Omental fat pad (tissue), 4 donors: ENCODE measurements around the gene HIRIP3. TPM values are rescaled to one million over a fixed set of nuclear protein-coding genes. Genes with fewer than 3 reads are reported as not detected.

Experiments used
- ATAC-seq: fragments of 150-250 bp; one replicate; pipeline ENCODE4 v1.9.1; 2016; ENCODE audit warnings: mild to moderate bottlenecking, moderate library complexity; ENCODE audit not compliant: low FRiP score
- DNase-seq: peaks from one replicate; pipeline ENCODE4 v3.0.0-alpha.2; 2019; ENCODE audit warnings: low spot score
- total RNA-seq, 4 donors: library from RNA; depleted of rRNA; stranded (reverse); fragments of >200 nt; gene quantifications; one replicate each; pipeline ENCODE4 v1.1.0, GENCODE V29; 2016
- TF ChIP-seq, protein P1 (sequence below), 3 donors: fragments of 450-650 bp; IDR thresholded peaks; one replicate each; pipeline ENCODE4 v1.5.1; 2016 to 2017; ENCODE audit warnings: antibody characterized with exemption in 3 of 3, mild to moderate bottlenecking in 3 of 3, moderate library complexity in 2 of 3

The HIRIP3 gene
- total RNA-seq, 4 donors from 2014 or later, result 5.6 to 22.2 (median 9.8) TPM

DNA sequence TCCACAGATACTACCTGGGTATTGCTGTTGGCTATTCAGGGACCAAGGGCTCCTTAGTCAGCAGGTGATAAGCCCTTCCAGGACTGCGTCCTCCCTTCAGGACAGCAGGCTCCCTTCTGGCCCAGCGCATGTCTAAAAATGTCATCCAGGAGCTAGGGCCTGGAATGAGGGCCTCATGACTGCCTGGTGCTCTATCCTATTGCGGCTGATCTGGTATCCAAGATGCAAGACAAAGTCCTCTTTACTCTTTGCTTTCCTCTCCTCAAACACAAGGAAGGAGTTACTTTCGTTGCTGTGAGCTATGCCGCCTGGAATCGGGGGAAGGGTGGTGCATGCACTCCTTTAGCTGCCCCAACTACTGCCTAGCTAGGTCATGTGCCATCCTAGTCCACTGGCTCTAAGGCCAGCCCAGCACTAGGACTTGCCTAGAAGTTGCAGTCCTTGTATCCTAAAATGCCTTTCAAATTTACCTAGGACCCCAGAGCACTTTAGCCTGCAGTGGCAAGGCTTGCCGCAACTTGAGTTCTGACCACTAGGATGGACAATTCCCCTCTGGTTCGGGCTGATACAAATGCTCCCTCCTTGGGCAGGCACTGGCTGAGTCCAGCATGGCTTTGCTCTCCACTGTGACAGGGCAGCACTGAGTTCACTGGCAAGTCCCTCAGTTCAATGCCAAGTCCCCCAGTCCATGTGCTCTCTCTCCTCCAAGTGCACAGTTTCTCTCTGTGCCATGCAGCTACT lies 43.6 kb downstream of the HIRIP3 start:
- TF ChIP-seq, protein P1, sequence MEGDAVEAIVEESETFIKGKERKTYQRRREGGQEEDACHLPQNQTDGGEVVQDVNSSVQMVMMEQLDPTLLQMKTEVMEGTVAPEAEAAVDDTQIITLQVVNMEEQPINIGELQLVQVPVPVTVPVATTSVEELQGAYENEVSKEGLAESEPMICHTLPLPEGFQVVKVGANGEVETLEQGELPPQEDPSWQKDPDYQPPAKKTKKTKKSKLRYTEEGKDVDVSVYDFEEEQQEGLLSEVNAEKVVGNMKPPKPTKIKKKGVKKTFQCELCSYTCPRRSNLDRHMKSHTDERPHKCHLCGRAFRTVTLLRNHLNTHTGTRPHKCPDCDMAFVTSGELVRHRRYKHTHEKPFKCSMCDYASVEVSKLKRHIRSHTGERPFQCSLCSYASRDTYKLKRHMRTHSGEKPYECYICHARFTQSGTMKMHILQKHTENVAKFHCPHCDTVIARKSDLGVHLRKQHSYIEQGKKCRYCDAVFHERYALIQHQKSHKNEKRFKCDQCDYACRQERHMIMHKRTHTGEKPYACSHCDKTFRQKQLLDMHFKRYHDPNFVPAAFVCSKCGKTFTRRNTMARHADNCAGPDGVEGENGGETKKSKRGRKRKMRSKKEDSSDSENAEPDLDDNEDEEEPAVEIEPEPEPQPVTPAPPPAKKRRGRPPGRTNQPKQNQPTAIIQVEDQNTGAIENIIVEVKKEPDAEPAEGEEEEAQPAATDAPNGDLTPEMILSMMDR (IDR thresholded peaks at IDR 0.05), result no peak
- no peak for DNase-seq
- ATAC-seq, result no peak

DNA sequence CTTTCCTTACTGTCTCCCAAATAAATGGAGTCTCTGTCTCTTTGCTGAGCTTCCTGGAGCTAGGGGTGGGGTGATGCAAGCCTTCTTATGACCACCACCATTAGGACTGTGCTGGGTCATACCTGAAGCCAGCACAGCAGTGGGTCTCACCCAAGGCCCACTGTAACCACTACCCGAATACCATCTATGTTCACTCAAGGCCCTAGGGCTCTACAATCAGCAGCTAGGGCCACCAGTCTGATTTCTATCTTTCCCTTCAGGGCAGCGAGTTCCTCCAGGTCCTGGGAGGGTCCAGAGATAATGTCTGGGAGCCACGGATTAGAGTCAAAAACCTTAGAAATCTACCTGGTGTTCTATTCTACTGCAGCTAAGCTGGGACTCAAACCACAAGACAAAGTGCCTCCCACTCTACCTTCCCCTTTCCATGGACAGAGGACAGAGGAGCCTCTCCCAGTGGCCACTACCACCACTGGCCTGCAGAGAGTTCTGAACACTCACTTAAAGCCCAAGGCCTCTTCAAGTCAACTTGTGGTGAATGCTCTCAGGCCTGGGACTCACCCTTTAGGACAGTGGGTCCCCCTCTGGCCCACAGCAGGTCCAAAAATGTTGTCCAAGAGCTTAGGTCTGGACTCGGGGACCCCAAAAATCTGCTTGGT lies 44.5 kb downstream of the HIRIP3 start:
- TF ChIP-seq, protein P1 (IDR thresholded peaks at IDR 0.05), result no peak
- ATAC-seq (no peak), DNase-seq (no peak)

DNA sequence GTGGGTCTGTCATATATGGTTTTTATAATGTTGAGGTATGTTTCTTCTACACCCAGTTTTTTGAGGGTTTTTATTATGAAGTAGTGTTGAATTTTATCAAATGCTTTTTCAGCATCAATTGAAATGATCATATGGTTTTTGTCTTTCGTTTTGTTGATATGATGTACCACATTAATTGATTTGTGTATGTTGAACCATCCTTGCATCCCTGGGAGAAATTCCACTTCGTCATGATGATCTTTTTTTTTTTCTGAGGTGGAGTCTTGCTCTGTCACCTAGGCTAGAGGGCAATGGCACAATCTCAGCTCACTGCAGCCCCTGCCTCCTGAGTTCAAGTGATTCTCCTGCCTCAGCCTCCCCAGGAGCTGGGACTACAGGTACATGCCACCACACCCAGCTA lies 47.5 kb downstream of the HIRIP3 start:
- TF ChIP-seq, protein P1 (IDR thresholded peaks at IDR 0.05), result no peak
- ATAC-seq (no peak), DNase-seq (no peak)

DNA sequence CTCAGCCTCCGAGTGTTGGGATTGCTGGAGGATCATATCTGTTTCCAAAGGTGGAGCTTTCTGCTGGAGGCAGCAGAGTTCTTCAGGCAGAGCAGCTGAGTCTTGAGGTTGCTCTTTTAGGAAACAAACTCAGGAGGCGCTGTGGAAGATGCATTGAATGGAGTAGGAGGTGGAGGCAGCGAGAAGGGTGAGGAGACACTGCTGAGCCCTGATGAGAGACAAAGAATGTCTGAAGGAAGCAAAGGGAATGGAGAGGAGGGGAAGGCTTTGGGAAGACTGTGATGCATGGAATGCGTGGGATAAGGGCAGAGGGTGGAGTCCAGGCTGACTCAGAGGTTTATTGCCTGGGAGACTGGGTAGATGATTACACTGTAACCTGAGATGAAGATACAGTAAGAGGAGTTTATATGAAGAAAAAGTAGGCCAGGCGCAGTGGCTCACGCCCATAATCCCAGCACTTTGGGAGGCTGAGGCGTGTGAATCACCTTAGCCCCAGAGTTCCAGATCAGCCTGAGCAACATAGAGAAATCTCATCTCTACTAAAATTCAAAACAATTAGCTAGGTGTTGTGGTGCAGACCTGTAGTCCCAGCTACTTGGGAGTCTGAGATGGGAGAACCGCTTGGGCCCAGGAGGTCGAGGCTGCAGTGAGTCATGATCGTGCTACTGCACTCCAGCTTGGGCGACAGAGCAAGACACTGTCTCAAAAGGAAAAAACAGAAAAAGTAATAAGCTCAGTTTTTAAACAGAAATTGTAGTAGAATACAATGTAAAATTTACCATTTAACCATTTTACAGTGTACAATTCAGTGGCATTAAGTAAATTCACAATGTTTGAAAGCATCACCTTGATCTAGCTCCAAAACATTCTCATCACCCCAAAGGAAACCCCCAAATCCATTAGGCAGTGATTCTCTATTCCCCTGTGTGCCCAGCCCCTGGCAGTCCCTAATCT lies 51.3 kb downstream of the HIRIP3 start:
- peak; percentile 100 for ATAC-seq

More for the DNA sequence above, 51.3 kb downstream of the HIRIP3 start:
- TF ChIP-seq, protein P1 (IDR thresholded peaks at IDR 0.05), result peak in 1 of 3 donors; percentile 6
- DNase-seq, result peak; percentile 23

Other genes with a start within 250 kb of the HIRIP3 start
- 10 to 100 TPM in 1 of 4 donors, 1 to 10 TPM in 3; 1.6 to 14.2 (median 4.8) TPM for gene C16orf54, start 249.6 kb downstream of the HIRIP3 start, total RNA-seq
- not detected for gene ZG16, start 217.4 kb downstream of the HIRIP3 start, total RNA-seq
- 10 to 100 TPM in 3 of 4 donors, 1 to 10 TPM in 1; 9.2 to 25.2 (median 13.1) TPM for gene KIF22, start 204.9 kb downstream of the HIRIP3 start, total RNA-seq
- gene MAZ, start 189.1 kb downstream of the HIRIP3 start, total RNA-seq, result 10 to 100 TPM; 38.0 to 76.9 (median 57.7) TPM
- gene PRRT2, start 183.4 kb downstream of the HIRIP3 start, total RNA-seq, result 1 to 10 TPM in 2 of 4 donors, under 1 TPM in 2; 0.28 to 9.8 (median 1.0) TPM
- gene PAGR1, start 179.5 kb downstream of the HIRIP3 start, total RNA-seq, result 10 to 100 TPM; 15.6 to 32.9 (median 20.6) TPM
- 100 to 1,000 TPM; 101 to 151 (median 129) TPM for gene MVP, start 175.2 kb downstream of the HIRIP3 start, total RNA-seq
- 100 to 1,000 TPM; 101 to 156 (median 104) TPM for gene CDIPT, start 132.4 kb downstream of the HIRIP3 start, total RNA-seq
- gene SEZ6L2, start 96.1 kb downstream of the HIRIP3 start, total RNA-seq, result 10 to 100 TPM in 1 of 4 donors, 1 to 10 TPM in 2, under 1 TPM in 1; 0.63 to 11.5 (median 4.2) TPM
- 10 to 100 TPM in 2 of 4 donors, 1 to 10 TPM in 1, not detected in 1; 4.0 to 14.0 (median 10.6) TPM for gene ASPHD1, start 95.1 kb downstream of the HIRIP3 start, total RNA-seq
- gene KCTD13, start 69.4 kb downstream of the HIRIP3 start, total RNA-seq, result 10 to 100 TPM in 3 of 4 donors, 1 to 10 TPM in 1; 7.1 to 44.5 (median 20.0) TPM
- 100 to 1,000 TPM in 3 of 4 donors, 10 to 100 TPM in 1; 78.4 to 135 (median 110) TPM for gene TMEM219, start 33.5 kb downstream of the HIRIP3 start, total RNA-seq
- 10 to 100 TPM; 25.1 to 90.0 (median 43.2) TPM for gene TAOK2, start 21.7 kb downstream of the HIRIP3 start, total RNA-seq
- 100 to 1,000 TPM in 1 of 4 donors, 10 to 100 TPM in 3; 22.8 to 113 (median 31.1) TPM for gene INO80E, start 624 bp upstream of the HIRIP3 start, total RNA-seq
- gene DOC2A, start 15.4 kb upstream of the HIRIP3 start, total RNA-seq, result 1 to 10 TPM in 2 of 4 donors, under 1 TPM in 1, not detected in 1; 0.95 to 2.3 (median 1.2) TPM
- gene C16orf92, start 27.6 kb upstream of the HIRIP3 start, total RNA-seq, result not detected
- gene TLCD3B, start 35.7 kb upstream of the HIRIP3 start, total RNA-seq, result not detected
- gene ALDOA, start 70.1 kb upstream of the HIRIP3 start, total RNA-seq, result 100 to 1,000 TPM; 468 to 864 (median 772) TPM
- 10 to 100 TPM; 49.8 to 59.1 (median 56.3) TPM for gene PPP4C, start 80.4 kb upstream of the HIRIP3 start, total RNA-seq
- gene TBX6, start 96.3 kb upstream of the HIRIP3 start, total RNA-seq, result under 1 TPM in 2 of 4 donors, not detected in 2; 0.36 to 0.56 TPM
- 10 to 100 TPM; 33.0 to 93.7 (median 74.9) TPM for gene YPEL3, start 100.6 kb upstream of the HIRIP3 start, total RNA-seq
- 1 to 10 TPM; 1.6 to 6.3 (median 2.8) TPM for gene GDPD3, start 117.9 kb upstream of the HIRIP3 start, total RNA-seq
- 100 to 1,000 TPM in 1 of 4 donors, 10 to 100 TPM in 3; 58.1 to 149 (median 87.0) TPM for gene MAPK3, start 127.6 kb upstream of the HIRIP3 start, total RNA-seq
- 100 to 1,000 TPM in 1 of 4 donors, 10 to 100 TPM in 3; 31.6 to 109 (median 50.0) TPM for gene CORO1A, start 188.0 kb upstream of the HIRIP3 start, total RNA-seq
- gene BOLA2B, start 198.0 kb upstream of the HIRIP3 start, total RNA-seq, result 100 to 1,000 TPM; 152 to 366 (median 206) TPM
- 10 to 100 TPM; 21.7 to 52.7 (median 44.2) TPM for gene SLX1A, start 198.3 kb upstream of the HIRIP3 start, total RNA-seq
- 10 to 100 TPM; 14.0 to 32.3 (median 18.3) TPM for gene SULT1A3, start 203.6 kb upstream of the HIRIP3 start, total RNA-seq